Peyer's patch (tissue), 4 donors: ENCODE measurements around the gene RBM18.

ENCODE experiments used
- POLR2A ChIP-seq, 2 donors: fragments of 450-650 bp; IDR thresholded peaks; one replicate each; pipeline ENCODE4 v1.5.1; 2017; ENCODE audit warnings: antibody characterized with exemption in 2 of 2, mild to moderate bottlenecking in 2 of 2, moderate library complexity in 2 of 2
- TF ChIP-seq, protein P1 (sequence below), 6 experiments: fragments of 450-650 bp in 4 of 6; fragments of 200-600 bp in 2 of 6; sonication (generic) in 1 of 6; IDR thresholded peaks; one replicate each; pipeline ENCODE4 v1.5.1; 2017 to 2019; ENCODE audit warnings: antibody characterized with exemption in 6 of 6, mild to moderate bottlenecking in 3 of 6, moderate library complexity in 1 of 6

DNA sequence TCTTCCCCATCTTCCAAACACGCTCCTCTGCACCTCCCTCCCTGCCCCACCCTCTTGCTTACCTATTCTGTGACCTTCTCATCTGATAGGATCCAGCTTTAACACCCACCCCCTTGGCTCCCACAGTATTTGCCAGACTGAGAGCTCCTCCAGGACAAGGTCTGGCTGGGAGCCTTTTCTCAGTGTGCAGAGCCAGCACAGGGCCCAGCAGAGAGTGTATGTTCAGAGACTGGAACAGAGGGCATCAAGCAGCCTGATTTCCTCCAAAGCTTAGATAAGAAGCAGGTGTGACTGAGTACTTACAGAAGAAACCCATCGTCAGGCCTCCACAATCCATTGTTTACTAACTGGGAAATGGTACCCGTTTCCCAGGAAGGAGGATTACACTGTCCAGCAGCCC is 62.5 kb downstream of the RBM18 start:
- TF ChIP-seq, protein P1, sequence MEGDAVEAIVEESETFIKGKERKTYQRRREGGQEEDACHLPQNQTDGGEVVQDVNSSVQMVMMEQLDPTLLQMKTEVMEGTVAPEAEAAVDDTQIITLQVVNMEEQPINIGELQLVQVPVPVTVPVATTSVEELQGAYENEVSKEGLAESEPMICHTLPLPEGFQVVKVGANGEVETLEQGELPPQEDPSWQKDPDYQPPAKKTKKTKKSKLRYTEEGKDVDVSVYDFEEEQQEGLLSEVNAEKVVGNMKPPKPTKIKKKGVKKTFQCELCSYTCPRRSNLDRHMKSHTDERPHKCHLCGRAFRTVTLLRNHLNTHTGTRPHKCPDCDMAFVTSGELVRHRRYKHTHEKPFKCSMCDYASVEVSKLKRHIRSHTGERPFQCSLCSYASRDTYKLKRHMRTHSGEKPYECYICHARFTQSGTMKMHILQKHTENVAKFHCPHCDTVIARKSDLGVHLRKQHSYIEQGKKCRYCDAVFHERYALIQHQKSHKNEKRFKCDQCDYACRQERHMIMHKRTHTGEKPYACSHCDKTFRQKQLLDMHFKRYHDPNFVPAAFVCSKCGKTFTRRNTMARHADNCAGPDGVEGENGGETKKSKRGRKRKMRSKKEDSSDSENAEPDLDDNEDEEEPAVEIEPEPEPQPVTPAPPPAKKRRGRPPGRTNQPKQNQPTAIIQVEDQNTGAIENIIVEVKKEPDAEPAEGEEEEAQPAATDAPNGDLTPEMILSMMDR (IDR thresholded peaks at IDR 0.05), result no peak
- no peak for TF ChIP-seq POLR2A (IDR thresholded peaks at IDR 0.05)
